ENCODE measurements around the gene ZNF367. TPM values are rescaled to one million over a fixed set of nuclear protein-coding genes. Genes with fewer than 3 reads are reported as not detected.

Gene ZNF367
- 10 to 100 TPM in 1 of 4 donors, 1 to 10 TPM in 2, under 1 TPM in 1; 0.26 to 21.2 (median 1.7) TPM for total RNA-seq

DNA sequence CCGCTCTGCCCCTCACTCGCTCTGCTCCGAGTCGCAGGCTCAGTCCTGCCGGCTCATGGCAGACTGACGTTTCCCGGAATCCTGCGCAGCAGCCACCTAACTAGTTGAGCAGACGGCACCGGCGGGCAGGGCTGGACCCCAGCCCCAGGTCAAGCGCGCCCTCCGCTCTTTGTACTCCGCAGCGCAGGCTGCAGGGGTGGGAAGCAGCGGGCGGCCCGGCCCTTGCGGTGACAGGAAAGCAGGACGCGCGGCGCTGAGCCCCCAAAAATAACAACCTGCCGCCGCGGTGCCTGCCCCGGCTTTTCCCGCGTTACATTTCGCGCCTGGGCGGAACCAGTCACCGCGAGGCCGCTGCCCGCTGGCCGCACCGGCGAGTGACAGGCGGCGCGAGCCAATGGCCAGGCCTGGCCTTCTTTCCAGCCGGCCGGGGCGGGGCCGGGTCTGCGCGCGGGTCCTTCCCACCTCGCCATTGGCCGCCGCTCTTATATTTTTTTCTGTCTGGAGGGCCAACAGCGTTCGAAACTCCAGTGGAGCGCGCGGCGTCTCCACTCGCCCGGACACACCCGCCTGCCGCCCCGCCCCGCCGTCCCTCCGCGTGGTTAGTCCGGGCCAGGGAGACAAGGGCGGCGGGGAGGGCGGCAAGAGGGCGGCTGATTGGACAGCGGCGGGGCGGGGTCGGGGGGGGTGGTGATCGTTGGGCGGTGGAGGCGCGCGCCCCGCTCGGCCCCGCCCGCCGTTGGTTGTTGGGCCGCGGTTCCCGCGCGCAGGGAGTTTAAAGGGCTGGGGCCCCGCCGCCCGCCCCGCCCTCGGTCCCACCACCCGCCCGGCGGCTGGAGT, at the start of gene ZNF367:
TSS of gene ZNF367 (minus strand) at position 288 of the 837 bp plus-strand sequence. CDS start 338 bp downstream, outside the sequence.
- no peaks in the 10 kb centered on the region for H3K27me3 ChIP-seq
- H3K9me3 ChIP-seq = no peaks in the 10 kb centered on the region
- intact Hi-C loops (cut with DNase I; ENCODE audit: low total_unique reads) = no loop called here
- no peaks in the 10 kb centered on the region for H3K36me3 ChIP-seq
- peak; percentile 96 to 97 for DNase-seq
- H3K4me1 ChIP-seq = peaks cover 0 to 6% of the 10 kb centered on the region in 2 donors
- H3K4me3 ChIP-seq = peak within 1 kb of the TSS; percentile 81 to 84
- peak within 1 kb of the TSS; percentile 99 for H3K27ac ChIP-seq
- TF ChIP-seq, protein P1, sequence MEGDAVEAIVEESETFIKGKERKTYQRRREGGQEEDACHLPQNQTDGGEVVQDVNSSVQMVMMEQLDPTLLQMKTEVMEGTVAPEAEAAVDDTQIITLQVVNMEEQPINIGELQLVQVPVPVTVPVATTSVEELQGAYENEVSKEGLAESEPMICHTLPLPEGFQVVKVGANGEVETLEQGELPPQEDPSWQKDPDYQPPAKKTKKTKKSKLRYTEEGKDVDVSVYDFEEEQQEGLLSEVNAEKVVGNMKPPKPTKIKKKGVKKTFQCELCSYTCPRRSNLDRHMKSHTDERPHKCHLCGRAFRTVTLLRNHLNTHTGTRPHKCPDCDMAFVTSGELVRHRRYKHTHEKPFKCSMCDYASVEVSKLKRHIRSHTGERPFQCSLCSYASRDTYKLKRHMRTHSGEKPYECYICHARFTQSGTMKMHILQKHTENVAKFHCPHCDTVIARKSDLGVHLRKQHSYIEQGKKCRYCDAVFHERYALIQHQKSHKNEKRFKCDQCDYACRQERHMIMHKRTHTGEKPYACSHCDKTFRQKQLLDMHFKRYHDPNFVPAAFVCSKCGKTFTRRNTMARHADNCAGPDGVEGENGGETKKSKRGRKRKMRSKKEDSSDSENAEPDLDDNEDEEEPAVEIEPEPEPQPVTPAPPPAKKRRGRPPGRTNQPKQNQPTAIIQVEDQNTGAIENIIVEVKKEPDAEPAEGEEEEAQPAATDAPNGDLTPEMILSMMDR (IDR thresholded peaks at IDR 0.05) = no peak
- peak; percentile 8 to 45 for TF ChIP-seq POLR2A (IDR thresholded peaks at IDR 0.05)

DNA sequence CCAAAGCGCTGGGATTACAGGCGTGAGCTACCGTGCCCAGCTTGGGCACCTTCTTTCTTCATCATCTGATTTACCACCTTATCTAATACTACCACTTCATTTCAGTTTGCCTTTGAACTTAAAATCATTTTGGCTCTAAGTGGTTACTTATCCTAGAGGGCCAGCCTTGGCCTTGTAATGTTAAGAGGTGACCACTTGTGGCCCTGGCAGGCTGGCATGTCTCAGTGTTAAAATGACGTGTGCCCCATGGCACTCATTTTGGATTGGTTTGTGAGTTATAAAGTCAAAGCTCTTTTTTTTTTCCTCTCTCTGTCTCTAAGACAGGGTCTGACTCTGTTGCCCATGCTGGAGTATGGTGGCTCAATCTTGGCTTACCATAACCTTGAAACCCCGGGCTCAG, 49.6 kb upstream of the ZNF367 start:
- DNase-seq = no peak
- no peaks in the 10 kb centered on the region for H3K4me1 ChIP-seq
- H3K36me3 ChIP-seq = no peaks in the 10 kb centered on the region
- H3K4me3 ChIP-seq = no peak overlapping the region
- no peaks in the 10 kb centered on the region for H3K9me3 ChIP-seq
- intact Hi-C loops (cut with DNase I; ENCODE audit: low total_unique reads) = no loop called here
- no peak overlapping the region for H3K27ac ChIP-seq
- no peak for TF ChIP-seq POLR2A (IDR thresholded peaks at IDR 0.05)
- TF ChIP-seq, protein P1 (IDR thresholded peaks at IDR 0.05) = no peak
- no peaks in the 10 kb centered on the region for H3K27me3 ChIP-seq

DNA sequence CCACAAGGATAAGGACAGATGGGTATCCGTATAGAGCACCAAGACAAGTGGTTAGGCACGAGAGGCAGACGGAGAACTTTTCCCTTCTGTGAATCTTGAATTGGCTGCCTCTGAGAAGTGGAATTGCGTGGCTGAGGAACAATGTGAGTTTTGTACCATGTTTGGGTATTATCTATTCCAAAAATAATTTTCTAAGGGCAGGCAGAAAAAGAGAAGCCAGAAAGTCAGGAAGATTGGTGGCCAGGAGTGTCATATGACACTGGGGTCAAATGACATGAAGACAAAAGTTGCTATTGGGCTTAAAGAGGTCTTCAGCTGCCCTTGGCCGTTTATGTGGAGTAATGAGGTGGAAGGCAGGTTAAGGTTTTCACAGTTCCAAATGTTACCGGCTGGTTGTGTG, 46.3 kb upstream of the ZNF367 start:
- no peak for DNase-seq
- Histone ChIP-seq H3K27ac (no peak overlapping the region), H3K4me1 (no peaks in the 10 kb centered on the region), H3K36me3 (no peaks in the 10 kb centered on the region), H3K27me3 (no peaks in the 10 kb centered on the region), H3K4me3 (no peak overlapping the region), H3K9me3 (no peaks in the 10 kb centered on the region)
- intact Hi-C loops (cut with DNase I; ENCODE audit: low total_unique reads) = no loop called here
- TF ChIP-seq POLR2A (IDR thresholded peaks at IDR 0.05) = no peak
- TF ChIP-seq, protein P1 (IDR thresholded peaks at IDR 0.05) = no peak

DNA sequence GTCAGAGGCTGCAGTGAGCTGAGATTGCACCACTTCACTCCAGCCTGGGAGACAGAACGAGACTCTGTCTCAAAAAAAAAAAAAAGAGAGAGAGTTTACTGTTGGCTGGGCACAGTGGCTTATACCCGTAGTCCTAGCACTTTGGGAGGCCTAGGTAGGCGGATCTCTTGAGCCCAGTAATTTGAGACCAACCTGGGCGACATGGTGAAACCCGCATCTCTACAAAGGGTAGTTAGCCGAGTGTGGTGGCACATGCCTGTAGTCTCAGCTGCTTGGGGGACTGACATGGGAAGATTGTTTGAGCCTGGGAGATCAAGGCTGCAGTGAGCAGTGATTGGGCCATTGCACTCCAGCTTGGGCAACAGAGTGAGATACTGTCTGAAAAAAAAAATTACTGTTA, 44.4 kb upstream of the ZNF367 start:
- H3K27me3 ChIP-seq = no peaks in the 10 kb centered on the region
- H3K36me3 ChIP-seq = no peaks in the 10 kb centered on the region
- no peaks in the 10 kb centered on the region for H3K9me3 ChIP-seq
- intact Hi-C loops (cut with DNase I; ENCODE audit: low total_unique reads) = no loop called here
- no peaks in the 10 kb centered on the region for H3K4me1 ChIP-seq
- H3K4me3 ChIP-seq = no peak overlapping the region
- no peak overlapping the region for H3K27ac ChIP-seq
- DNase-seq = no peak
- TF ChIP-seq POLR2A (IDR thresholded peaks at IDR 0.05) = no peak
- TF ChIP-seq, protein P1 (IDR thresholded peaks at IDR 0.05) = no peak

DNA sequence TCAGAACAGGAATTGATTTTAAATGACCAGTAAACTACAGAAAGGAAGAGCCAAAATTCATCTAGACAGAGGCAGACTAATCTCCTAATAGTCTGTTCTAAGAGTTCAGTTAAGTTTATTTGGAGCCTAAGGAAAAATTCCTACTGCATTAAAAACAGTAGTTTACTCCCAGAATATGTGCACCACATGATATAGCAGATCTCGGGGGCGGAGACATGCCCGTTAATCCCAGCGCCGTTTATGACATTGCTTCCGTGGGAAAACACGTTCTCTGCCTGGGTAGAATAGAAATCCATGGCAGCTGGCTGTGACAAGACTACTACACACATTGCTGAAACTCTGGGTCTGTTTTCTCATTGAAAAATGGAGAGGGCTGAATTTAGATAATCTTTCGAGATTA, 43.2 kb upstream of the ZNF367 start:
- Histone ChIP-seq H3K4me1 (no peaks in the 10 kb centered on the region), H3K27ac (no peak overlapping the region), H3K27me3 (no peaks in the 10 kb centered on the region), H3K4me3 (no peak overlapping the region), H3K36me3 (no peaks in the 10 kb centered on the region), H3K9me3 (no peaks in the 10 kb centered on the region)
- TF ChIP-seq, protein P1 (IDR thresholded peaks at IDR 0.05) = no peak
- TF ChIP-seq POLR2A (IDR thresholded peaks at IDR 0.05) = no peak
- intact Hi-C loops (cut with DNase I; ENCODE audit: low total_unique reads) = no loop called here
- no peak for DNase-seq

Data from uterus (tissue), 4 donors.